HG02588 (cell line): ENCODE measurements around the gene PTCHD4.
A peak's percentile ranks its signal among the peaks of the same experiment; 100 is the strongest.

ENCODE experiments used
- ATAC-seq: cut with Tn5 transposase; IDR thresholded peaks from one replicate; pipeline ENCODE4 v1.9.1; 2021; ENCODE audit warnings: mild to moderate bottlenecking, moderate library complexity; ENCODE audit not compliant: unreplicated experiment

Gene PTCHD4

GRCh38 chr6:48099713-48100587 is 11.0 kb downstream of the PTCHD4 start:
- peak; percentile 52 for ATAC-seq

- ATAC-seq = no peak
These were observed 12.1 kb downstream of the PTCHD4 start for GRCh38 chr6:48098923-48099322.

DNA sequence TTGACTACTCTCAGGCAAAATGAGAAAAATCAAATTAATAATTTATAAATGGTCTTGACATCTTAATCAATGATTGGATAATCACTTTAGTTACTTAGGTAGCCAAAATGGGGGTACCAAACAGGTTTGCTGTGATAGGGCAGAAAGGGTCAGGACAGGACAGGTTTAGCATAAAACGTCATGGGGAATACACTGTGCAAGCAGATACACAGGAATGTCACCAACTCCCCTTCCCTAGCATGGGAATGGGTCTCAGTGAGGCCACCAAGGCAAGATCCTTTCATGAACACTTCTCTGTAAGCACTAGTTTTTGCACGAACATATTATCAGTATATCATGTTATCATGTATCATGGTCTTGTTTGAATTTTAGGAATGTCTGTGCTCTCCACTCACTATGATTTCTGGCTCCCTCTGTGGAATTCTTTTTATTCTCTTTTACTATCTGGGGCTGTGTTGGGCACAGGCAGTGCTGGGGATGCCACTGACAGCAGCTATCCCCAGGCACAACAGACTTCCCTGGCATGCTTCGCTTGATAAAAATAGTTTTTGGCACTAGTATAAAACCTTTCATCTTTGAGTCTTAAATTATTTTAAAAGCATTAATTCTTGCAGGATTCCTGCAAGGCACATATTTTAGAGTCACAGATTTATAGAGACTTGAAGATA is 18.3 kb downstream of the PTCHD4 start:
- ATAC-seq = no peak

- ATAC-seq = no peak
These were observed 20.5 kb downstream of the PTCHD4 start for GRCh38 chr6:48090546-48090945.

DNA sequence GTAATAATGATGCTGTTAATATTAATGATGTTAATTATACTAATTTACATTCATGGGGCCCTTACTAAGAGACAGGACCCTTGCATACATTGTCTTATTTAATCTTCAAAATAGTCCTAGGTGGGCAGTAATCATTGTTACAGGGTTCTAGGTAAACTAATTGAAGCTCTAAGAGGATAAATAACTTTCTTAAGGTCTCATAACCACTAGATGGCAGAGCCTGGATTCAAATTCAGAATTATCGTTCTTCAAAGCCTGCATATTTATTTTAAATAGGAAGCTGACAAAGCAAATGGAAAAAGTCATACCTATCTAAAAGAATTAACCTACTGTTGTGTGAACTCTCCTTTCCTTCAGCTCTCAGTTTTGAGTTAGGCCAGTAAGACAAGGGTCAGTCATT is 23.5 kb downstream of the PTCHD4 start:
- ATAC-seq = no peak

DNA sequence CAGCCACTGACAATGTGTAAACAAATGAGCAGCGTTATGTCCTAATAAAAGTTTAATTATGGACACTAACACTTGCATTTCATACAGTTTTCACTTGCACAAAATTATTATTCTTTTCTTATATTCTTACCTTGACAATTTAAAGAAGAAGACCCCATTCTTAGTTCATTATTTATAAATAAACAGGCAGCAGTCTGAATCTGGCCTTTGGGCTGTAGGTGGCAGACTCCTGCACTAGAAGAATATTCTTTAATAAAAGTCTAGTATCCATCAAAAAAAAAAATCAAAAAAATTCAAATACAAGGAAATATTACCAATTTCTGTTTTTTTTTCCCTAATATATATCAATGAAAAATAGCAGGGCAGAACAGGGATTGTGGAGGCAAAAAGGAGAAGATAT is 24.8 kb downstream of the PTCHD4 start:
- ATAC-seq = no peak

GRCh38 chr6:48085131-48085741 is 25.8 kb downstream of the PTCHD4 start:
- ATAC-seq = no peak

DNA sequence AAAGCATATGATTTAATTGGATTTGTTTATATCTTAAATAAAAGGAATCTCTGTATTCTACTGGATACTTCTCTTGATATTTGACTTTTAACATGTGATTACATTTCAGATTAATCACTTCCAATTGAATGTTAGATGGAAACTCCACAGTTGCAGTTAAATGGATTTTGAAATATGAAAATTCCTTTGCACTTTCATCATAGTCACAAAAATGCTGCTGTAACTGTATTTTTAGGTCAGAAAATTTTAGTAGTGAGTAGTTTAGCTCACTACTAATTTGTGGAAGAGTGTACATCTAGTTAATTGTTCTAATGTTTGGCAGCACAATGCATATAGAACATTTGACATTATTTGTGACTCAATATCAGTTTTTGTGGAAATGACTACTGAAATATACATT is 26.8 kb downstream of the PTCHD4 start:
- ATAC-seq = no peak

DNA sequence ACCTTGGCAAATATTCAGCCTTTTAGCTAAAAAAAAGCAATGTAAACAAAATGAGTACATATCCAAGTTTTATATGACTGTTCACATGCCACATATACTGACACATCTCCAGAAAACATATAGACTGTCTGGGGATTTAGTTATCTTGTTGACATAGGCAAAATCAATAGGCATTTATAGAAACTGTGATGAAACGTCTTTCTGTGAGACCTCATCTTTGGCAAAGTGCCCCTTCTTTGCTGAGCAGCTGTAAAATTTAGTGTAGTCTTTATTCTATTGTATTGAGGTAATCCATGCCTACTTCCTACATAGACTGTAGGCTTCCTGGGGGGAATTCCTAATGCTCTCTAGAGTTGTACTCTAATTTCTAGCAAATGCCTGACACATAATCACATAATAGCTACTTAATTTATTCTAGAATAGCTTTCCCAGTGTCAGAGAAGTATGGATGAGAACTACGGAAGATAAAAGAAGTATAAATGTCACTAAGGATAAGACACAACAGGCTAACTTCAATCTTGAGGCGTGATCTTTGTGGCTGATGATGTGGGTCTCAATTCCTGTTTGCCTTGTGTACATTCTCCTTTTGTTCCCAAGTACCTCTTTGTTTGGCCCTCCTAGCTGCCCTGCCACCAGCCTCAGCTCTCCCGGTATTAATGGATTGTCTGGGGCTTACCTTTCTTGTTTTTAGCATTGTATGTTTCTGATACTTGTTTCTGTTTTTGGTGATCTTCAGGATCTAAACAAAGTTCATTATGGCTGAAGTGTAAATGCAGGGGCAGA is 30.6 kb downstream of the PTCHD4 start:
- no peak for ATAC-seq

- no peak for ATAC-seq
These were observed 32.9 kb downstream of the PTCHD4 start for GRCh38 chr6:48078120-48078519.

DNA sequence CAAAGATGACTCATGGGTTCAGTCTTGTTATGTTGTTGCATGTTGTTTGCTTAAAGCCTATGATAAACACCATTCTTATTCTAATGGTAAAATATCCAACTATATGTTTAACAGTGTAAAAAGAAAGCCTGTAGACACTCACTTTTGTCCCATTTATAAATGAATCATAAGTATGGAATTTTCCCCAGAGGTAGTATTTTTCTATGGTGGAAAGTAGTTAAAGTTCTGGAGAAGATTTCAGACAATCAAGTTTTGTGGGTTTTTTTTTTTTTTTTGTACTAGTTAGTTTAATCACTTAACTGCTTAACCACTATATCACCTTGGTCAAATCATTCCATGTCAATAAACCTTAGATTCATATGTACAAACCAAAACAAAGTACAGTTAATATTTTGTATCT is 35.8 kb downstream of the PTCHD4 start:
- ATAC-seq = no peak

- ATAC-seq = no peak
These were observed 36.8 kb downstream of the PTCHD4 start for GRCh38 chr6:48073976-48074767.

- no peak for ATAC-seq
These were observed 39.2 kb downstream of the PTCHD4 start for GRCh38 chr6:48071833-48072232.

- no peak for ATAC-seq
These were observed 41.7 kb downstream of the PTCHD4 start for GRCh38 chr6:48069280-48069679.

DNA sequence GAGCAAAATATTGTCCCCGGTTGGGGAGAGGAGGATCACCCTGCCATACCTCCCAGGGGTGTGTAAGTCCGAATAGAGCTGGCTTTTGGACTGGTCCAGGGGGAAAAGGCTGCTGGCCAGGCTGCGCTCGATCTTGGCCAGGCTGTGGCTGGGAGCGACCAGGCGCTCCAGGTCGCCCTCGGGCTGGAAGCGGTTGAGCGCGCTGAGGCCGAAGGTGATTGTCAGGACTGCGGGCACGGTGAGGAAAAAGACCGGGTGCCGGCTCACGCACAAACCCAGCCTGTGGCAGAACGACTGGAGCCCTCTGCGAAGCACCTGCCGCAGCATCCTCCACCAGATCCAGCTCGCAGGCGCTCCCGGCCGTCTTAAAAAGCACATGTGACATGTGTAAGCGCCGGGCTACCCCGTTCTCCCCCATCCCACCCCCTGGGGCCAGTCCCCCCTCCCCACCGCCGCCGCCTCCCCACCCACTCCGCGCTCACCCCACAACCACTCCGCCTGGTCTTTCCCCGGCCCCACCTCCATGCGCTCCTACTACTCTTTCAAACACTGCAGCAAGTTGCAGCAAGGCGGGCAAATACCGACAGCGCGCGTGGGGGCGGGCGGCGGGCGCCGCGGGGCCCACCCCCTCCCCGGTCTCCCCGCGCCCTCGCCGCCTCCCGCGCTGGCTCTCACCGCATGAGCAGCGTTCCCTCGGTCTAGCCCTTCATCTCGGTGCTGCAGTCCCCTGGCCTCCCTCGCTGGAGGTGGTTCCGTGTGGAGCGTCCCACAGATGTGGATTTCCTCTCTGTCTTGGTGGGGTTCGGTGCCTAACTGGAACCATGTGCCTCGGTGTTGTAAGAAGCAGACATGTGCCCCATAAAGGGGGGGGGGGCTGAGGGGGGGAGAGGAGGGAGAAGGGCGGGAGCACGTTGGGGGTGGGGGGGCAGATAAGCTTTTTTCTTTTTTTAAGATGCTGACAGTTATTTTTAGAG is 42.4 kb downstream of the PTCHD4 start:
- no peak for ATAC-seq

DNA sequence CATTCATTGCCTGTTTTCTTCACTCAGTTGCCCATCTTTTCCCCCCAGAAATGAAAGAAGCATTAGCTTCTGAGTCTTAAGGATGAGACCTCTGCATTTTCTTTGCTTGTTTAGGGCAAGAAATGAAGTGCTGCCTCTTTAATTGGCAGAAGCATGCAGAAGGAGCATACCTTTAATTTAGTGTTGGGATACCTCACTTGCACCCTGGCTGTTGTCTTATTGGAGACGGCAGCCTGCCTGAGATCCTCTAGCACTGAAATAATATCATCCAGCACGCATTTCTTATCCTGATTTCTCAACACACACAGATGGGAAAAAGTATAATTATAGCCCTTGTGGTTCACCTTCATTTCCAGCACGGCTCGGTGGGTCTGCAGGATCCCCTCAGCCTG is 43.1 kb downstream of the PTCHD4 start:
- no peak for ATAC-seq

DNA sequence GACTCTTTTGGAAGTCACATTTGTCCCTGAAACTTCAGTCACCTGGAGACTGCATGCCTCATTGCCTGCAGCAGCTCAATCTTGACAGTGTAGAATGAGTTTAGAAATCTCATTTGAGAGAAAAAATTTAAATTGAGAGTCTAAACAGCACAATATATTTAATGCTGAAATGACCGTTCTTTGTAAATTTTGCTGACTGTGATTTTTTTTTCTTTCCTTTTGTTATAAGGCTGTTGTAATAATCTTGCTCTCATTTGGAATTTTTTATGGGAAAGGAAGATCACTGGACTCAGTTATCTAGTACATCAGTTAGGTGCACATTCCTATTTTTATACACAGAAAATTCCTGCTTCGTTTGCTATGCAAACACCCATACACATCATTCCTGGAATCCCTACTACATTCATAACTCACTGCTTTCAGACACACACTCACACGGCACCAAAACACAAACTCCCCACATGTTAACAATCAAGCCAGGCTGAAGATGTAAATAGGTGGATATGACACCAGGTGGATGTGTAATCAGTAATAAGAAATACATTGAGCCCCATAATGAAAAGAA is 43.8 kb downstream of the PTCHD4 start:
- ATAC-seq = no peak

GRCh38 chr6:48061265-48061990 is 49.6 kb downstream of the PTCHD4 start:
- no peak for ATAC-seq
